ENCODE results near the gene EPHA2.

GRCh38 chr1:16092097-16092922 lies 63.6 kb downstream of the EPHA2 start:
- no peak for TF ChIP-seq CTCF (IDR thresholded peaks at IDR 0.05)
- TF ChIP-seq POLR2A (IDR thresholded peaks at IDR 0.05), result no peak

Data from testis (tissue), 2 donors.